HCT116 (cell line): ENCODE data around the gene OLFML1. TPM values are rescaled to one million over a fixed set of nuclear protein-coding genes. Genes with fewer than 3 reads are reported as not detected.

ENCODE experiments used
- ATAC-seq: fragments of 200-7000 bp; cut with Tn5 transposase; 2 replicates; pipeline ENCODE4 v1.9.1; 2020; ENCODE audit warnings: mild to moderate bottlenecking, moderate library complexity
- BruUV-seq: library from RNA; stranded (reverse); fragments of 400-500 nt; replicated peaks from 2 replicates; lab custom pipeline; 2021; lab: Mats Ljungman, UMichigan
- CTCF ChIA-PET: fragments of 300-600 bp; sonication (Branson Sonifier 250); formaldehyde crosslinking; loops from one replicate; lab custom pipeline; 2021; ENCODE audit warnings: antibody characterized with exemption; lab: Charles Lee
- POLR2A ChIA-PET: fragments of 300-600, 350-600 bp; sonication (Branson Sonifier 250); formaldehyde crosslinking; loops from one replicate; lab custom pipeline; 2021; ENCODE audit warnings: antibody characterized with exemption; lab: Charles Lee
- RAD21 ChIA-PET, 2 experiments: fragments of 300-600 bp; sonication (Branson Sonifier 250); formaldehyde crosslinking; loops; one replicate each; lab custom pipeline; 2023; ENCODE audit warnings: low total read pairs in 2 of 2; ENCODE audit not compliant: uncharacterized antibody in 2 of 2, unreplicated experiment in 2 of 2, low non-redundant PET in 1 of 2; lab: Charles Lee
- DNase-seq: peaks from one replicate; pipeline ENCODE4 v3.0.0-alpha.2; 2010; ENCODE audit warnings: low read depth, low spot score
- H2AFZ ChIP-seq: fragments of 200-600 bp; shearing (Covaris generic), sonication (generic); 2 replicates; pipeline ENCODE4 v1.6.1; 2017; ENCODE audit warnings: low read depth, mixed run types, mixed read lengths, antibody characterized with exemption, low read length; ENCODE audit not compliant: poor library complexity, severe bottlenecking
- H3K27ac ChIP-seq: 2 replicates; pipeline ENCODE4 v1.5.1; 2012; ENCODE audit warnings: low read depth, low read length
- H3K27me3 ChIP-seq: fragments of 200-600 bp; sonication (generic); 2 replicates; pipeline ENCODE4 v1.6.1; 2016; ENCODE audit warnings: mixed run types, low read length, mixed read lengths; ENCODE audit not compliant: insufficient read depth
- H3K36me3 ChIP-seq, 2 experiments: fragments of 200-500 bp in 1 of 2; fragments of 200-600 bp in 1 of 2; sonication (Bioruptor generic) in 1 of 2; sonication (generic) in 1 of 2; 2 replicates each; pipeline versions ENCODE4 v1.5.1 to v1.6.1; 2014 to 2016; ENCODE audit warnings: low read length in 2 of 2, inconsistent platforms in 1 of 2, mixed read lengths in 1 of 2, mixed run types in 1 of 2; ENCODE audit not compliant: insufficient read depth in 2 of 2, control insufficient read depth in 1 of 2
- H3K4me1 ChIP-seq, 2 experiments: fragments of 200-600 bp in 1 of 2; sonication (generic) in 1 of 2; 2 replicates each; pipeline versions ENCODE4 v1.5.1 to v1.6.1; 2012 to 2017; ENCODE audit warnings: low read length in 2 of 2, inconsistent platforms in 1 of 2, mild to moderate bottlenecking in 1 of 2, mixed read lengths in 1 of 2, mixed run types in 1 of 2, moderate library complexity in 1 of 2; ENCODE audit not compliant: insufficient read depth in 2 of 2, control insufficient read depth in 1 of 2
- H3K4me2 ChIP-seq: fragments of 200-600 bp; sonication (generic); 2 replicates; pipeline ENCODE4 v1.6.1; 2017; ENCODE audit warnings: mixed run types, low read length, mixed read lengths
- H3K4me3 ChIP-seq, 2 experiments: fragments of 200-600 bp in 1 of 2; sonication (generic) in 1 of 2; replicated peaks in 1 of 2; 2 replicates each; pipeline ENCODE4 v1.5.1; 2011 to 2016; ENCODE audit warnings: low read length in 2 of 2, control low read depth in 1 of 2, low read depth in 1 of 2, mild to moderate bottlenecking in 1 of 2, mixed read lengths in 1 of 2, mixed run types in 1 of 2
- H3K79me2 ChIP-seq: fragments of 200-600 bp; sonication (generic); 2 replicates; pipeline ENCODE4 v1.6.1; 2017; ENCODE audit warnings: mild to moderate bottlenecking, mixed run types, low read length, moderate library complexity, mixed read lengths; ENCODE audit not compliant: insufficient read depth
- H3K9ac ChIP-seq: fragments of 200-600 bp; sonication (generic); 2 replicates; pipeline ENCODE4 v1.6.1; 2016; ENCODE audit warnings: low read length, mixed read lengths
- H3K9me2 ChIP-seq: fragments of 200-600 bp; sonication (generic), shearing (Covaris generic); 2 replicates; pipeline ENCODE4 v1.6.1; 2017; ENCODE audit warnings: mixed run types, mild to moderate bottlenecking, moderate library complexity; ENCODE audit not compliant: insufficient read depth
- H3K9me3 ChIP-seq, 2 experiments: fragments of 200-500 bp in 1 of 2; fragments of 200-600 bp in 1 of 2; sonication (Bioruptor generic) in 1 of 2; sonication (generic) in 1 of 2; 2 replicates each; pipeline ENCODE4 v1.6.1; 2014 to 2017; ENCODE audit warnings: low read length in 2 of 2, mixed read lengths in 2 of 2, inconsistent platforms in 1 of 2, low read depth in 1 of 2, mild to moderate bottlenecking in 1 of 2, mixed run types in 1 of 2, moderate library complexity in 1 of 2; ENCODE audit not compliant: control insufficient read depth in 1 of 2, insufficient read depth in 1 of 2
- H4K20me1 ChIP-seq: fragments of 200-600 bp; sonication (generic), shearing (Covaris generic); 2 replicates; pipeline ENCODE4 v1.6.1; 2017; ENCODE audit warnings: mixed run types, mild to moderate bottlenecking, moderate library complexity; ENCODE audit not compliant: insufficient read depth
- CBX3 ChIP-seq: IDR thresholded peaks from 2 replicates; pipeline ENCODE4 v1.6.1; 2012; ENCODE audit warnings: low read depth
- CEBPB ChIP-seq: IDR thresholded peaks from 2 replicates; pipeline ENCODE4 v1.6.1; 2012; ENCODE audit warnings: low read depth
- ELF1 ChIP-seq: IDR thresholded peaks from 2 replicates; pipeline ENCODE4 v1.6.1; 2012; ENCODE audit warnings: low read depth, borderline replicate concordance
- EZH2 ChIP-seq: fragments of 200-600 bp; sonication (generic); IDR thresholded peaks from 2 replicates; pipeline ENCODE4 v1.6.1; 2017; ENCODE audit warnings: antibody characterized with exemption, mixed run types
- FOSL1 ChIP-seq: IDR thresholded peaks from 2 replicates; pipeline ENCODE4 v1.6.1; 2012; ENCODE audit warnings: low read depth
- POLR2A ChIP-seq: IDR thresholded peaks from 2 replicates; pipeline ENCODE4 v1.7.0; 2011; ENCODE audit warnings: borderline replicate concordance; ENCODE audit not compliant: insufficient read depth, insufficient read length; ENCODE audit errors: extremely low read depth
- POLR2AphosphoS5 ChIP-seq: IDR thresholded peaks from 2 replicates; pipeline ENCODE4 v1.6.1; 2011; ENCODE audit warnings: mild to moderate bottlenecking, low read depth, low read length, moderate library complexity
- SIN3A ChIP-seq: IDR thresholded peaks from 2 replicates; pipeline ENCODE4 v1.6.1; 2012; ENCODE audit warnings: low read depth
- SP1 ChIP-seq: IDR thresholded peaks from 2 replicates; pipeline ENCODE4 v1.6.1; 2012; ENCODE audit warnings: low read depth
- SRF ChIP-seq: IDR thresholded peaks from 2 replicates; pipeline ENCODE4 v1.6.1; 2012; ENCODE audit warnings: low read depth
- TCF7L2 ChIP-seq: IDR thresholded peaks from 2 replicates; pipeline ENCODE4 v1.7.0; 2011; ENCODE audit warnings: borderline replicate concordance, inconsistent platforms; ENCODE audit not compliant: insufficient read depth, insufficient read length; ENCODE audit errors: extremely low read depth
- ZFX ChIP-seq: fragments of 450-650 bp; IDR thresholded peaks from 2 replicates; pipeline ENCODE4 v1.6.1; 2017
- ZNF274 ChIP-seq: fragments of 200-500 bp; sonication (Bioruptor generic); IDR thresholded peaks from 2 replicates; pipeline ENCODE4 v1.6.1; 2014; ENCODE audit warnings: mild to moderate bottlenecking, low read depth, low read length, inconsistent platforms
- intact Hi-C: fragments of 100-400 bp; cut with micrococcal nuclease; formaldehyde crosslinking; loops from 2 replicates; pipeline ENCODE4 v1.10.0; 2022
- total RNA-seq: library from RNA; stranded (reverse); gene quantifications from one replicate; pipeline ENCODE4 v1.2.1, GENCODE V29; 2021; ENCODE audit not compliant: unreplicated experiment
- TF ChIP-seq, protein P1 (sequence below): IDR thresholded peaks from 2 replicates; pipeline ENCODE4 v1.6.1; 2011; ENCODE audit warnings: mild to moderate bottlenecking, low read length, moderate library complexity; ENCODE audit not compliant: insufficient replicate concordance; ENCODE audit errors: extremely low read depth
- TF ChIP-seq, protein P2 (sequence below): IDR thresholded peaks from 2 replicates; pipeline ENCODE4 v1.6.1; 2012

OLFML1 gene
- total RNA-seq, 1 experiment from 2014 or later: not detected

DNA sequence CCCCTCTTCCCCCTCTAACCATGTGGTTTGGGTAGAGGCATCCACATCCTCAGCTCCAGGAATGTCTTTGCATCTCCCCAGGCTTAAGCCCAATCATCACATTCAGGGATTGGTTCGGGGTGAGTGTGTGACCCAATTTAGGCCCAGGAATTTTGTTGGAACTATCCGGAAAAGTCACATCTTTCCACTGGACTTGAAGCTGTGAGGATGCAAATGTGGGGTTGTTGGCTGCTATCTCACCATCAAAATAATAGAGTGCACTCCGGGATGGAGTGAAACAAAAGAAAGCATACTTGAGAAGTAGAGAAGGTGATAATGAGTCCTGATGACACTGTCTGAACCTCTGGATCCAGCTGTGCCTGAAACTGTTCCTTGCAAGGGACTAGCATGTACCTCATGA, 33.8 kb upstream of the OLFML1 start:
- no peak for DNase-seq
- Histone ChIP-seq H3K9ac (no peak overlapping the region), H3K27ac (no peak overlapping the region), H3K79me2 (no peaks in the 10 kb centered on the region), H3K9me3 (no peaks in the 10 kb centered on the region), H3K9me2 (no peaks in the 10 kb centered on the region), H3K4me3 (no peak overlapping the region), H3K4me2 (no peak overlapping the region), H3K4me1 (no peaks in the 10 kb centered on the region; a peak in 1 of 4 replicates), H4K20me1 (no peaks in the 10 kb centered on the region), H2AFZ (no peak overlapping the region), H3K36me3 (no peaks in the 10 kb centered on the region), H3K27me3 (peaks cover 27% of the 10 kb centered on the region; the same call in 1 of the 2 replicates)
- ChIA-PET RAD21 (no interaction called here), CTCF (no interaction called here), POLR2A (interaction anchor here (1.0 kb wide), 1 partner anchor 9 kb away, joined by 3 read pairs; no protein-coding TSS in a partner anchor)
- no TSS peak for BruUV-seq
- no peak for TF ChIP-seq SIN3A
- TF ChIP-seq EZH2: no peak
- no peak for TF ChIP-seq ZFX
- TF ChIP-seq, protein P1, sequence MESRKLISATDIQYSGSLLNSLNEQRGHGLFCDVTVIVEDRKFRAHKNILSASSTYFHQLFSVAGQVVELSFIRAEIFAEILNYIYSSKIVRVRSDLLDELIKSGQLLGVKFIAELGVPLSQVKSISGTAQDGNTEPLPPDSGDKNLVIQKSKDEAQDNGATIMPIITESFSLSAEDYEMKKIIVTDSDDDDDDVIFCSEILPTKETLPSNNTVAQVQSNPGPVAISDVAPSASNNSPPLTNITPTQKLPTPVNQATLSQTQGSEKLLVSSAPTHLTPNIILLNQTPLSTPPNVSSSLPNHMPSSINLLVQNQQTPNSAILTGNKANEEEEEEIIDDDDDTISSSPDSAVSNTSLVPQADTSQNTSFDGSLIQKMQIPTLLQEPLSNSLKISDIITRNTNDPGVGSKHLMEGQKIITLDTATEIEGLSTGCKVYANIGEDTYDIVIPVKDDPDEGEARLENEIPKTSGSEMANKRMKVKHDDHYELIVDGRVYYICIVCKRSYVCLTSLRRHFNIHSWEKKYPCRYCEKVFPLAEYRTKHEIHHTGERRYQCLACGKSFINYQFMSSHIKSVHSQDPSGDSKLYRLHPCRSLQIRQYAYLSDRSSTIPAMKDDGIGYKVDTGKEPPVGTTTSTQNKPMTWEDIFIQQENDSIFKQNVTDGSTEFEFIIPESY: no peak
- TF ChIP-seq TCF7L2: no peak
- TF ChIP-seq SP1: no peak
- TF ChIP-seq POLR2AphosphoS5: no peak
- no peak for TF ChIP-seq ZNF274
- no peak for TF ChIP-seq SRF
- TF ChIP-seq, protein P2, sequence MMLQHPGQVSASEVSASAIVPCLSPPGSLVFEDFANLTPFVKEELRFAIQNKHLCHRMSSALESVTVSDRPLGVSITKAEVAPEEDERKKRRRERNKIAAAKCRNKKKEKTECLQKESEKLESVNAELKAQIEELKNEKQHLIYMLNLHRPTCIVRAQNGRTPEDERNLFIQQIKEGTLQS: no peak
- no peak for TF ChIP-seq CEBPB
- no peak for TF ChIP-seq ELF1
- TF ChIP-seq POLR2A: no peak
- TF ChIP-seq CBX3: no peak
- TF ChIP-seq FOSL1: no peak
- ATAC-seq: no peak
- intact Hi-C loops: no loop called here
